ENCODE results near the gene ALDOA. TPM values are rescaled to one million over a fixed set of nuclear protein-coding genes. Genes with fewer than 3 reads are reported as not detected.
A peak's percentile ranks its signal among the peaks of the same experiment; 100 is the strongest.

ALDOA gene
- total and polyA plus RNA-seq, 10 of the 15 experiments (the other 5 are each of a cell fraction or from before 2014, with no cell fraction given) = 218 to 2,339 (median 1,095) TPM

- TF ChIP-seq, protein P1, sequence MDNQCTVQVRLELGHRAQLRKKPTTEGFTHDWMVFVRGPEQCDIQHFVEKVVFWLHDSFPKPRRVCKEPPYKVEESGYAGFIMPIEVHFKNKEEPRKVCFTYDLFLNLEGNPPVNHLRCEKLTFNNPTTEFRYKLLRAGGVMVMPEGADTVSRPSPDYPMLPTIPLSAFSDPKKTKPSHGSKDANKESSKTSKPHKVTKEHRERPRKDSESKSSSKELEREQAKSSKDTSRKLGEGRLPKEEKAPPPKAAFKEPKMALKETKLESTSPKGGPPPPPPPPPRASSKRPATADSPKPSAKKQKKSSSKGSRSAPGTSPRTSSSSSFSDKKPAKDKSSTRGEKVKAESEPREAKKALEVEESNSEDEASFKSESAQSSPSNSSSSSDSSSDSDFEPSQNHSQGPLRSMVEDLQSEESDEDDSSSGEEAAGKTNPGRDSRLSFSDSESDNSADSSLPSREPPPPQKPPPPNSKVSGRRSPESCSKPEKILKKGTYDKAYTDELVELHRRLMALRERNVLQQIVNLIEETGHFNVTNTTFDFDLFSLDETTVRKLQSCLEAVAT (IDR thresholded peaks at IDR 0.05) = peak; percentile 77; the same call in 1 of the 2 replicates
- TF ChIP-seq NBN (IDR thresholded peaks at IDR 0.05) (peak; percentile 77; the same call in 1 of the 2 replicates), CEBPB (IDR thresholded peaks at IDR 0.05; ENCODE audit: borderline replicate concordance in 1 of 2, low read depth in 2 of 2, low read length in 2 of 2) (no peak), SMAD1 (IDR thresholded peaks at IDR 0.05; ENCODE audit: low read depth, partially characterized antibody) (peak; percentile 22), RUNX3 (IDR thresholded peaks at IDR 0.05; ENCODE audit: low read length) (peak; percentile 87), POLR2AphosphoS5 (IDR thresholded peaks at IDR 0.05; ENCODE audit: low read length) (no peak), RCOR1 (conservative IDR thresholded peaks at IDR 0.05; ENCODE audit: low read depth, low read length) (peak; percentile 88; the same call in 1 of the 2 replicates), ZBTB33 (IDR thresholded peaks at IDR 0.05) (no peak), MEF2A (IDR thresholded peaks at IDR 0.05; ENCODE audit: insufficient read depth, low read depth, low read length) (0 out of 2 replicates have a peak, but pooled peaks have one; percentile 13), ATF7 (IDR thresholded peaks at IDR 0.05; ENCODE audit: low read depth) (peak; percentile 68), ATF2 (IDR thresholded peaks at IDR 0.05; ENCODE audit: low read length) (no peak), SPI1 (IDR thresholded peaks at IDR 0.05; ENCODE audit: borderline replicate concordance, insufficient read depth, low read depth, low read length) (peak; percentile 75), CHD2 (IDR thresholded peaks at IDR 0.05; ENCODE audit: borderline replicate concordance, low read depth, low read length) (peak; percentile 55; the same call in 1 of the 2 replicates), ZNF274 (IDR thresholded peaks at IDR 0.05; ENCODE audit: insufficient read depth, insufficient read length) (no peak), POLR2A (IDR thresholded peaks at IDR 0.05; ENCODE audit: low read depth, low read length) (no peak), JUNB (IDR thresholded peaks at IDR 0.05) (no peak), HDAC6 (IDR thresholded peaks at IDR 0.05; ENCODE audit: unreplicated experiment) (no peak), NFYA (IDR thresholded peaks at IDR 0.05; ENCODE audit: borderline replicate concordance, low read depth, low read length) (no peak), NRF1 (conservative IDR thresholded peaks at IDR 0.05; ENCODE audit: low read depth, low read length) (0 out of 2 replicates have a peak, but pooled peaks have one; percentile 9), HCFC1 (IDR thresholded peaks at IDR 0.05; ENCODE audit: low read length) (no peak; the same call in 1 of the 2 replicates), PAX5 (IDR thresholded peaks at IDR 0.05; ENCODE audit: borderline replicate concordance, low read depth, low read length) (0 out of 2 replicates have a peak, but pooled peaks have one; percentile 54), PML (IDR thresholded peaks at IDR 0.05; ENCODE audit: low read length) (no peak), NFIC (IDR thresholded peaks at IDR 0.05; ENCODE audit: low read depth, low read length) (no peak), ETV6 (conservative IDR thresholded peaks at IDR 0.05 in 1 of 2, IDR thresholded peaks at IDR 0.05 in 1 of 2; ENCODE audit: borderline replicate concordance in 1 of 2, low read depth in 1 of 2) (peak in 1 of 2 experiments; percentile 61; a peak in 2 of 4 replicates), ZNF207 (IDR thresholded peaks at IDR 0.05; ENCODE audit: borderline replicate concordance) (no peak), NFYB (IDR thresholded peaks at IDR 0.05; ENCODE audit: insufficient read depth, low read depth, low read length) (peak; percentile 38; the same call in 1 of the 2 replicates), MTA2 (IDR thresholded peaks at IDR 0.05; ENCODE audit: low read depth) (peak; percentile 60), IKZF2 (IDR thresholded peaks at IDR 0.05) (peak; percentile 93 to 95), NR2F1 (conservative IDR thresholded peaks at IDR 0.05) (no peak)
Measured at GRCh38 chr16:30092373-30093010, 26.9 kb downstream of the ALDOA start (continued).

Data from GM12878 (cell line).